ENCODE data around the gene CPEB4. TPM values are rescaled to one million over a fixed set of nuclear protein-coding genes. Genes with fewer than 3 reads are reported as not detected.

The CPEB4 gene
- total and polyA plus RNA-seq, 9 of the 15 experiments (the other 6 are each of a cell fraction or from before 2014, with no cell fraction given), result 7.4 to 21.3 (median 12.4) TPM

GRCh38 chr5:173839117-173839713, 48.9 kb upstream of the CPEB4 start (continued):
- TF ChIP-seq HBP1 (CRISPR knock-in tag; IDR thresholded peaks at IDR 0.05) (no peak), ZBTB1 (CRISPR knock-in tag; IDR thresholded peaks at IDR 0.05; ENCODE audit: borderline replicate concordance, low read depth) (no peak), KDM1A (IDR thresholded peaks at IDR 0.05) (peak; percentile 99 to 100), AFF4 (CRISPR knock-in tag; IDR thresholded peaks at IDR 0.05) (no peak), BMI1 (IDR thresholded peaks at IDR 0.05; ENCODE audit: low read length) (no peak), ATF6 (CRISPR knock-in tag; IDR thresholded peaks at IDR 0.05) (no peak), CEBPZ (IDR thresholded peaks at IDR 0.05; ENCODE audit: borderline replicate concordance, low read depth, low read length) (no peak), SP1 (CRISPR knock-in tag; IDR thresholded peaks at IDR 0.05) (peak; percentile 44; the same call in 1 of the 2 replicates), KAT8 (IDR thresholded peaks at IDR 0.05; ENCODE audit: low read depth) (no peak), CHD1 (IDR thresholded peaks at IDR 0.05; ENCODE audit: low read length) (no peak), HDAC2 (IDR thresholded peaks at IDR 0.05) (peak; percentile 98), GTF2F1 (IDR thresholded peaks at IDR 0.05; ENCODE audit: low read depth, low read length) (no peak), TCF7L2 (IDR thresholded peaks at IDR 0.05; ENCODE audit: low read depth, low read length) (no peak), ZNF695 (CRISPR knock-in tag; IDR thresholded peaks at IDR 0.05) (no peak), POU5F1 (IDR thresholded peaks at IDR 0.05; ENCODE audit: borderline replicate concordance, low read depth, low read length, partially characterized antibody) (no peak), SREBF2 (CRISPR knock-in tag; IDR thresholded peaks at IDR 0.05) (no peak), NR2C1 (IDR thresholded peaks at IDR 0.05) (no peak), NR2C1 (tag; IDR thresholded peaks at IDR 0.05) (peak; percentile 61; the same call in 1 of the 2 replicates), SMAD4 (CRISPR knock-in tag; conservative IDR thresholded peaks at IDR 0.05) (peak; percentile 99)
